GM12891 (cell line): ENCODE measurements around the gene LIPT2.

Source experiments
- PAX5 ChIP-seq: IDR thresholded peaks from 2 replicates; pipeline ENCODE4 v1.6.1; 2011; ENCODE audit warnings: low read length, moderate library complexity, mild to moderate bottlenecking; ENCODE audit not compliant: insufficient read depth, severe bottlenecking
- POLR2A ChIP-seq: IDR thresholded peaks from 2 replicates; pipeline ENCODE4 v1.6.1; 2011; ENCODE audit warnings: low read depth, low read length, control low read depth
- POLR2AphosphoS5 ChIP-seq: IDR thresholded peaks from 2 replicates; pipeline ENCODE4 v1.6.1; 2011; ENCODE audit warnings: low read depth, low read length, control low read depth
- SPI1 ChIP-seq: IDR thresholded peaks from 2 replicates; pipeline ENCODE4 v1.6.1; 2011; ENCODE audit warnings: low read depth, low read length, control low read depth
- TAF1 ChIP-seq: IDR thresholded peaks from 2 replicates; pipeline ENCODE4 v1.6.1; 2011; ENCODE audit warnings: low read depth, low read length, control low read depth

- TF ChIP-seq SPI1 (no peak), POLR2AphosphoS5 (no peak), TAF1 (no peak), POLR2A (no peak), PAX5 (no peak)
Observed at GRCh38 chr11:74465291-74465708, 28.2 kb downstream of the LIPT2 start.
